ENCODE results near the gene RGS8.
"Not testable (repeated sequence)": the region's sequence is repeated elsewhere in the genome, so short reads cannot be mapped to it uniquely, and the experiment has no call there.

The RGS8 gene

GRCh38 chr1:182700351-182700709 is 15.9 kb upstream of the RGS8 start:
- peaks cover 36% of the 10 kb centered on the region for H3K4me1 ChIP-seq (ENCODE audit: control insufficient read depth, insufficient read depth, low read length)
- no peaks in the 10 kb centered on the region for H3K36me3 ChIP-seq (ENCODE audit: control insufficient read depth, insufficient read depth, low read length)
- no peaks in the 10 kb centered on the region for H3K27me3 ChIP-seq (ENCODE audit: control insufficient read depth, insufficient read depth, low read length)
- H3K9me3 ChIP-seq (ENCODE audit: control insufficient read depth, insufficient read depth, low read depth, low read length): no peaks in the 10 kb centered on the region
- H3K27ac ChIP-seq (ENCODE audit: low read depth, low read length): no peak overlapping the region
- H3K4me3 ChIP-seq (ENCODE audit: low read depth, low read length): peak overlapping the region; percentile 37
- no peak overlapping the region for H3K9ac ChIP-seq (ENCODE audit: low read length)

- H3K36me3 ChIP-seq (ENCODE audit: control insufficient read depth, insufficient read depth, low read length): no peaks in the 10 kb centered on the region
- peak overlapping the region; percentile 3 for H3K9ac ChIP-seq (ENCODE audit: low read length)
Observed at GRCh38 chr1:182699393-182700350, 15.3 kb upstream of the RGS8 start.

GRCh38 chr1:182698971-182699370 is 14.6 kb upstream of the RGS8 start:
- Histone ChIP-seq H3K9me3 (ENCODE audit: control insufficient read depth, insufficient read depth, low read depth, low read length) (no peaks in the 10 kb centered on the region), H3K27me3 (ENCODE audit: control insufficient read depth, insufficient read depth, low read length) (no peaks in the 10 kb centered on the region), H3K4me1 (ENCODE audit: control insufficient read depth, insufficient read depth, low read length) (peaks cover 29% of the 10 kb centered on the region), H3K9ac (ENCODE audit: low read length) (no peak overlapping the region), H3K27ac (ENCODE audit: low read depth, low read length) (no peak overlapping the region), H3K36me3 (ENCODE audit: control insufficient read depth, insufficient read depth, low read length) (no peaks in the 10 kb centered on the region), H3K4me3 (ENCODE audit: low read depth, low read length) (no peak overlapping the region)

More at GRCh38 chr1:182699393-182700350, 15.3 kb upstream of the RGS8 start:
- H3K4me1 ChIP-seq (ENCODE audit: control insufficient read depth, insufficient read depth, low read length): peaks cover 36% of the 10 kb centered on the region
- H3K27ac ChIP-seq (ENCODE audit: low read depth, low read length): no peak overlapping the region
- no peaks in the 10 kb centered on the region for H3K9me3 ChIP-seq (ENCODE audit: control insufficient read depth, insufficient read depth, low read depth, low read length)
- H3K4me3 ChIP-seq (ENCODE audit: low read depth, low read length): peak overlapping the region; percentile 37
- H3K27me3 ChIP-seq (ENCODE audit: control insufficient read depth, insufficient read depth, low read length): no peaks in the 10 kb centered on the region

GRCh38 chr1:182693139-182693538 is 8.8 kb upstream of the RGS8 start:
- not testable (repeated sequence) for H3K36me3 ChIP-seq (ENCODE audit: control insufficient read depth, insufficient read depth, low read length); H3K4me1 ChIP-seq (ENCODE audit: control insufficient read depth, insufficient read depth, low read length); H3K4me3 ChIP-seq (ENCODE audit: low read depth, low read length); H3K9ac ChIP-seq (ENCODE audit: low read length); H3K27me3 ChIP-seq (ENCODE audit: control insufficient read depth, insufficient read depth, low read length); H3K27ac ChIP-seq (ENCODE audit: low read depth, low read length)
- peaks cover 14% of the 10 kb centered on the region for H3K9me3 ChIP-seq (ENCODE audit: control insufficient read depth, insufficient read depth, low read depth, low read length)

GRCh38 chr1:182690886-182691443 is 6.6 kb upstream of the RGS8 start:
- peaks cover 14% of the 10 kb centered on the region for H3K9me3 ChIP-seq (ENCODE audit: control insufficient read depth, insufficient read depth, low read depth, low read length)
- no peak overlapping the region for H3K9ac ChIP-seq (ENCODE audit: low read length)
- no peaks in the 10 kb centered on the region for H3K36me3 ChIP-seq (ENCODE audit: control insufficient read depth, insufficient read depth, low read length)

GRCh38 chr1:182688436-182689205 is 4.2 kb upstream of the RGS8 start:
- Histone ChIP-seq H3K36me3 (ENCODE audit: control insufficient read depth, insufficient read depth, low read length) (no peaks in the 10 kb centered on the region), H3K27me3 (ENCODE audit: control insufficient read depth, insufficient read depth, low read length) (peaks cover 24% of the 10 kb centered on the region), H3K9me3 (ENCODE audit: control insufficient read depth, insufficient read depth, low read depth, low read length) (peaks cover 12% of the 10 kb centered on the region), H3K4me3 (ENCODE audit: low read depth, low read length) (no peak overlapping the region), H3K9ac (ENCODE audit: low read length) (no peak overlapping the region), H3K27ac (ENCODE audit: low read depth, low read length) (no peak overlapping the region), H3K4me1 (ENCODE audit: control insufficient read depth, insufficient read depth, low read length) (no peaks in the 10 kb centered on the region; the same call in 1 of the 2 replicates)

More at GRCh38 chr1:182690886-182691443, 6.6 kb upstream of the RGS8 start:
- no peaks in the 10 kb centered on the region for H3K4me1 ChIP-seq (ENCODE audit: control insufficient read depth, insufficient read depth, low read length)
- H3K4me3 ChIP-seq (ENCODE audit: low read depth, low read length): no peak overlapping the region
- H3K27ac ChIP-seq (ENCODE audit: low read depth, low read length): no peak overlapping the region
- H3K27me3 ChIP-seq (ENCODE audit: control insufficient read depth, insufficient read depth, low read length): peaks cover 1% of the 10 kb centered on the region; the same call in 1 of the 2 replicates

GRCh38 chr1:182687361-182687760 is 3.0 kb upstream of the RGS8 start:
- Histone ChIP-seq H3K27me3 (ENCODE audit: control insufficient read depth, insufficient read depth, low read length) (peaks cover 35% of the 10 kb centered on the region), H3K9ac (ENCODE audit: low read length) (no peak overlapping the region), H3K9me3 (ENCODE audit: control insufficient read depth, insufficient read depth, low read depth, low read length) (peaks cover 5% of the 10 kb centered on the region; the same call in 1 of the 2 replicates), H3K27ac (ENCODE audit: low read depth, low read length) (no peak overlapping the region), H3K4me1 (ENCODE audit: control insufficient read depth, insufficient read depth, low read length) (no peaks in the 10 kb centered on the region; the same call in 1 of the 2 replicates), H3K4me3 (ENCODE audit: low read depth, low read length) (no peak overlapping the region), H3K36me3 (ENCODE audit: control insufficient read depth, insufficient read depth, low read length) (no peaks in the 10 kb centered on the region)

- Histone ChIP-seq H3K4me3 (ENCODE audit: low read depth, low read length) (no peak overlapping the region), H3K27ac (ENCODE audit: low read depth, low read length) (no peak overlapping the region), H3K9ac (ENCODE audit: low read length) (no peak overlapping the region), H3K36me3 (ENCODE audit: control insufficient read depth, insufficient read depth, low read length) (no peaks in the 10 kb centered on the region), H3K4me1 (ENCODE audit: control insufficient read depth, insufficient read depth, low read length) (no peaks in the 10 kb centered on the region; the same call in 1 of the 2 replicates), H3K9me3 (ENCODE audit: control insufficient read depth, insufficient read depth, low read depth, low read length) (peaks cover 5% of the 10 kb centered on the region; the same call in 1 of the 2 replicates), H3K27me3 (ENCODE audit: control insufficient read depth, insufficient read depth, low read length) (peaks cover 43% of the 10 kb centered on the region)
Observed at GRCh38 chr1:182686446-182686845, 2.1 kb upstream of the RGS8 start.

GRCh38 chr1:182685215-182685614 is 828 bp upstream of the RGS8 start:
- H3K27ac ChIP-seq (ENCODE audit: low read depth, low read length): no peak overlapping the region
- no peaks in the 10 kb centered on the region for H3K36me3 ChIP-seq (ENCODE audit: control insufficient read depth, insufficient read depth, low read length)
- peaks cover 49% of the 10 kb centered on the region for H3K27me3 ChIP-seq (ENCODE audit: control insufficient read depth, insufficient read depth, low read length)
- no peaks in the 10 kb centered on the region for H3K9me3 ChIP-seq (ENCODE audit: control insufficient read depth, insufficient read depth, low read depth, low read length)
- no peaks in the 10 kb centered on the region; the same call in 1 of the 2 replicates for H3K4me1 ChIP-seq (ENCODE audit: control insufficient read depth, insufficient read depth, low read length)
- no peak overlapping the region for H3K4me3 ChIP-seq (ENCODE audit: low read depth, low read length)
- H3K9ac ChIP-seq (ENCODE audit: low read length): no peak overlapping the region

- Histone ChIP-seq H3K4me3 (ENCODE audit: low read depth, low read length) (no peak overlapping the region), H3K9ac (ENCODE audit: low read length) (no peak overlapping the region), H3K4me1 (ENCODE audit: control insufficient read depth, insufficient read depth, low read length) (no peaks in the 10 kb centered on the region; the same call in 1 of the 2 replicates), H3K36me3 (ENCODE audit: control insufficient read depth, insufficient read depth, low read length) (no peaks in the 10 kb centered on the region), H3K27ac (ENCODE audit: low read depth, low read length) (no peak overlapping the region), H3K9me3 (ENCODE audit: control insufficient read depth, insufficient read depth, low read depth, low read length) (no peaks in the 10 kb centered on the region), H3K27me3 (ENCODE audit: control insufficient read depth, insufficient read depth, low read length) (peaks cover 49% of the 10 kb centered on the region)
Observed at GRCh38 chr1:182682898-182683501, 1.4 kb downstream of the RGS8 start.
